AG04450 (cell line): ENCODE data around the gene PGBD4. TPM values are rescaled to one million over a fixed set of nuclear protein-coding genes. Genes with fewer than 3 reads are reported as not detected.

Experiments
- CTCF ChIA-PET: fragments of 300-600, 350-600 bp; formaldehyde crosslinking; extraction: SDS; loops from one replicate; lab custom pipeline; 2022; ENCODE audit warnings: antibody characterized with exemption, inconsistent platforms; lab: Charles Lee
- POLR2A ChIA-PET: fragments of 350-600 bp; formaldehyde crosslinking; extraction: SDS; loops from one replicate; lab custom pipeline; 2021; ENCODE audit warnings: antibody characterized with exemption, inconsistent platforms; lab: Yijun Ruan, JAX
- DNase-seq: peaks from one replicate; pipeline ENCODE4 v3.0.0-alpha.2; 2011; ENCODE audit warnings: low read depth, low spot score
- H3K27ac ChIP-seq: one replicate; pipeline ENCODE4 v1.5.1; 2012; ENCODE audit warnings: low read depth, low read length, control low read depth
- H3K27me3 ChIP-seq: one replicate; pipeline ENCODE4 v1.6.0; 2012; ENCODE audit warnings: low read length; ENCODE audit not compliant: control insufficient read depth, insufficient read depth
- H3K4me3 ChIP-seq: 2 replicates; pipeline ENCODE4 v1.5.1; 2011; ENCODE audit warnings: mild to moderate bottlenecking, low read depth, low read length, control low read depth
- H3K9me3 ChIP-seq: 2 replicates; pipeline ENCODE4 v1.5.1; 2012; ENCODE audit warnings: low read length; ENCODE audit not compliant: control insufficient read depth, insufficient read depth
- CTCF ChIP-seq: IDR thresholded peaks from 2 replicates; pipeline ENCODE4 v1.5.1; 2011; ENCODE audit warnings: low read depth, low read length, control low read depth, inconsistent platforms
- polyA plus RNA-seq: library from polyadenylated mRNA; depleted of rRNA; stranded (reverse); fragments of >200 nt; gene quantifications from 2 replicates; pipeline ENCODE4 v1.2.3, GENCODE V29; 2011

PGBD4 gene
- polyA plus RNA-seq, 1 experiment: 2.2 TPM

GRCh38 chr15:34070003-34070402 is 31.9 kb upstream of the PGBD4 start:
- Histone ChIP-seq H3K4me3 (no peak overlapping the region), H3K27me3 (no peaks in the 10 kb centered on the region), H3K9me3 (no peaks in the 10 kb centered on the region), H3K27ac (no peak overlapping the region)
- POLR2A ChIA-PET: no interaction called here
- CTCF ChIA-PET: interaction anchor here (0.6 kb wide), 1 partner anchor 40 kb away, joined by 3 read pairs; no protein-coding TSS in a partner anchor
- no peak for DNase-seq
- TF ChIP-seq CTCF: no peak

- Histone ChIP-seq H3K4me3 (no peak overlapping the region), H3K27ac (no peak overlapping the region), H3K27me3 (no peaks in the 10 kb centered on the region), H3K9me3 (no peaks in the 10 kb centered on the region)
- ChIA-PET CTCF (interaction anchor here (1.5 kb wide), 1 partner anchor 14 kb away, joined by 4 read pairs; no protein-coding TSS in a partner anchor), POLR2A (no interaction called here)
- no peak for DNase-seq
- TF ChIP-seq CTCF: no peak
Measured at GRCh38 chr15:34076785-34077184, 25.1 kb upstream of the PGBD4 start.

- ChIA-PET CTCF (interaction anchor here (0.6 to 1.3 kb wide), 3 partner anchors 18 to 264 kb away, joined by 4 to 8 read pairs (median 6); partner anchors contain the start of gene NOP10), POLR2A (no interaction called here)
- DNase-seq: no peak
- Histone ChIP-seq H3K27me3 (no peaks in the 10 kb centered on the region), H3K4me3 (no peak overlapping the region), H3K9me3 (no peaks in the 10 kb centered on the region), H3K27ac (no peak overlapping the region)
- no peak for TF ChIP-seq CTCF
Measured at GRCh38 chr15:34078900-34079299, 23.0 kb upstream of the PGBD4 start.

GRCh38 chr15:34079904-34080303 is 22.0 kb upstream of the PGBD4 start:
- Histone ChIP-seq H3K27ac (no peak overlapping the region), H3K9me3 (no peaks in the 10 kb centered on the region), H3K4me3 (no peak overlapping the region), H3K27me3 (no peaks in the 10 kb centered on the region)
- no peak for TF ChIP-seq CTCF
- ChIA-PET POLR2A (no interaction called here), CTCF (interaction anchor here (1.2 to 1.3 kb wide), 3 partner anchors 17 to 86 kb away, joined by 3 to 6 read pairs (median 4); no protein-coding TSS in a partner anchor)
- no peak for DNase-seq

- ChIA-PET POLR2A (interaction anchor here (0.9 kb wide), 1 partner anchor 126 kb away, joined by 5 read pairs; the partner anchor contains the start of gene KATNBL1), CTCF (interaction anchor here (1.0 to 1.2 kb wide), 2 partner anchors 21 to 26 kb away, joined by 3 to 8 read pairs; no protein-coding TSS in a partner anchor)
- DNase-seq: peak; percentile 52
- H3K27ac ChIP-seq: no peak overlapping the region
- no peak for TF ChIP-seq CTCF
- H3K9me3 ChIP-seq: no peaks in the 10 kb centered on the region
- H3K4me3 ChIP-seq: no peak overlapping the region
- H3K27me3 ChIP-seq: no peaks in the 10 kb centered on the region
Measured at GRCh38 chr15:34084086-34084485, 17.8 kb upstream of the PGBD4 start.
